Dermis microvascular lymphatic vessel endothelial cell (primary cell): ENCODE results near the gene MCFD2. TPM values are rescaled to one million over a fixed set of nuclear protein-coding genes. Genes with fewer than 3 reads are reported as not detected.

Source experiments
- total RNA-seq: library from RNA; depleted of rRNA; stranded (reverse); fragments of >200 nt; gene quantifications from 2 replicates; pipeline ENCODE4 v1.2.1, GENCODE V29; 2014

Gene MCFD2
- total RNA-seq, 1 donor from 2014 or later, result 182 TPM

Other genes starting within 250 kb of the MCFD2 start
- 16.8 and 35.5 TPM in 2 replicates for gene SOCS5, start 216.5 kb downstream of the MCFD2 start, total RNA-seq
- 4.6 and 6.4 TPM in 2 replicates for gene TTC7A, start 25.4 kb upstream of the MCFD2 start, total RNA-seq
- under 0.01 TPM in 1 of 2 replicates, not detected in the other for gene STPG4, start 239.5 kb upstream of the MCFD2 start, total RNA-seq